NCI-H526 (cell line): ENCODE data around the gene AP1S2.

ENCODE experiments used
- DNase-seq, 2 experiments: peaks; one replicate each; lab custom pipeline; 2025; lab: John Stamatoyannopoulos, UW

AP1S2 gene

GRCh38 chrX:15812192-15812938 is 42.2 kb downstream of the AP1S2 start:
- DNase-seq, result no peak

DNA sequence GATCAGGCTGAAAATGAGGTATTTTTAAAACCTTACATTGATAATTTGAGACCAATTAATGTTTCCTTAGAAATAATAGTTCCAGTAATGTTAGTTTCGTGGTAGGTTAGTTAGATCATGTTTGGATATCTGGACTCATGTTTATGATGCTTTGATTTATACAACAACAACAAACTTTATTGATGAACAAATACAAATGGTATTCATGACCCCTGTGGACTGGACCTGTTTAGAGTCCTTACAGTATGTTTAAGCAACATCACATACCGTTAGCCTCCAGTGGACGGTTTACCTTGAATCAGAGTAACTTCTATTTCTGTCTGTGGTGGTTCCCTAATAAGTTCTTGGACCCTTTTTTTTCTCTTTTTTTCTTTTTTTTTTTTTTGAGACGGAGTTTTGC is 46.4 kb downstream of the AP1S2 start:
- DNase-seq, result no peak

GRCh38 chrX:15804563-15804962 is 50.0 kb downstream of the AP1S2 start:
- no peak for DNase-seq

- no peak for DNase-seq
Measured at GRCh38 chrX:15797707-15798106, 56.9 kb downstream of the AP1S2 start.

DNA sequence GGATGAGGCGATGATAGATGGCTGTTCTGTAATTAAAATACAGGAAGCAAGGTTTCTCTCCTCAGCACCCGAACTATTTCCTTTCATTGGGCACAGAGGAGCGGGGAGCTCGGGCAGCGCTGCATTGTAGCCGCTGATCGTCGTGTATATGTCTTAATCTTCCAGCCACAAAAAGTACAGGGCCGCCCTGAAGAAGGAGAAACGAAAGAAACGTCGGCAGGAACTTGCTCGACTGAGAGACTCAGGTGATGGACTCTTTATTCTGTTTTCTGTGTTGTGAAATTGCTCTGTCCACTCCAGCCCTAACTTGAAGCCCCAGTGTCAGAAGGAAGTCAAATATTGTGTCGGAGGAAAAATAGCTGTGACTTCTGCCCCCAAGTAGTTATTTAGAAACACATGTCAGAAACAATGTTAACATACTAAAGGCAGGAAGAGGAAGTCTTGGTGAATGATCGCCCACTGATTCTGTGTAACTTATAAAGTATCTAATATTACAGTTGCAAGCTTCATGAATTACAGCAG is 63.8 kb downstream of the AP1S2 start:
- DNase-seq, result peak in 1 of 2 experiments; percentile 31

DNA sequence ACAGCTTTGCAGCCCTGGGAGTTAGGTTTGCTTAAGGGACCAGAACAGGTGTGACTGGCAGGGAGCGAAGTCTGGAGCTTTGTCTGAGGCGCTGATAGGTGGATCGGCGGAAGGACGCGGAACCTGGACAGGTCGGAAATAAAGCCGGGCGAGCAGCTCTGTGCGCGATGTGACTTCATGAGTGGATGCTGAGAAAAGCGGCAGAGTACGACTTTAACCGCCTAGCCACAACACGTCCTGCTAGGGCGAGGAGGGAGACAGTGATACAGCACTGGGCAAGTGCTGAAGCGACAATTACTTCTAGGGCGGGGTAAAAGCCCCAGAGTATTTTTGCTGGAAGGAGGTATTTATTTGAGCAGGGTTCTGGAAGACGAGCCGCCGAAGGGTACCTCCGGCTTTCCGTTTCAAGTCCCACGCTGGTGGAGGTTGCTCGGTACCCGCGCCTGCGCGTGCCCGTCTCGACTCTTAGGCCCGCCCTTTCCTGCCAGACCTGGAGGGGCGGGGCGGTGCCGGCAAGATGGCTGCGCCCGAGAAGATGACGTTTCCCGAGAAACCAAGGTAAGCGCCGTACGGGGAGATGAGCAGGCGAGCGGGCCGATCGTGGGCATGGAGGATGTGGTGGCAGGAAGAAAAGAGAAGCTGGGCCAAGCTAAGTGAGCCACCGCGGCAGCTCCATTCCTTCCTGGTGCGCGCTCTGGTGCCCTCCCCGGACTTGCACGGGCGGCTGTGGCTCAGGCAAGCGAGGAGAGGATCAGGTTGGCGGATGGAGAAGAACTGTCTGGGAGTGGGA is 64.4 kb downstream of the AP1S2 start, which contains the start of gene ZRSR2:
TSS of gene ZRSR2 (plus strand) at position 506 of the 790 bp plus-strand sequence. CDS start at position 518, 12 bp downstream.
- peak; percentile 89 to 96 for DNase-seq

- DNase-seq, result no peak
Measured at GRCh38 chrX:15786915-15787314, 67.7 kb downstream of the AP1S2 start.

- DNase-seq, result peak; percentile 71 to 82
Measured at GRCh38 chrX:15785176-15785750, 69.3 kb downstream of the AP1S2 start.

- no peak for DNase-seq
Measured at GRCh38 chrX:15781961-15782699, 72.5 kb downstream of the AP1S2 start.
